Activated CD4-positive, alpha-beta T cell treated with anti-CD3 and anti-CD28 coated beads, Interleukin-2, amount 50 U/mL, for 16 hours (primary cell): ENCODE measurements around the gene PRR12.
A peak's percentile ranks its signal among the peaks of the same experiment; 100 is the strongest.

ENCODE experiments used
- DNase-seq: peaks from one replicate; pipeline ENCODE4 v3.0.0-alpha.2; 2020

PRR12 gene

DNA sequence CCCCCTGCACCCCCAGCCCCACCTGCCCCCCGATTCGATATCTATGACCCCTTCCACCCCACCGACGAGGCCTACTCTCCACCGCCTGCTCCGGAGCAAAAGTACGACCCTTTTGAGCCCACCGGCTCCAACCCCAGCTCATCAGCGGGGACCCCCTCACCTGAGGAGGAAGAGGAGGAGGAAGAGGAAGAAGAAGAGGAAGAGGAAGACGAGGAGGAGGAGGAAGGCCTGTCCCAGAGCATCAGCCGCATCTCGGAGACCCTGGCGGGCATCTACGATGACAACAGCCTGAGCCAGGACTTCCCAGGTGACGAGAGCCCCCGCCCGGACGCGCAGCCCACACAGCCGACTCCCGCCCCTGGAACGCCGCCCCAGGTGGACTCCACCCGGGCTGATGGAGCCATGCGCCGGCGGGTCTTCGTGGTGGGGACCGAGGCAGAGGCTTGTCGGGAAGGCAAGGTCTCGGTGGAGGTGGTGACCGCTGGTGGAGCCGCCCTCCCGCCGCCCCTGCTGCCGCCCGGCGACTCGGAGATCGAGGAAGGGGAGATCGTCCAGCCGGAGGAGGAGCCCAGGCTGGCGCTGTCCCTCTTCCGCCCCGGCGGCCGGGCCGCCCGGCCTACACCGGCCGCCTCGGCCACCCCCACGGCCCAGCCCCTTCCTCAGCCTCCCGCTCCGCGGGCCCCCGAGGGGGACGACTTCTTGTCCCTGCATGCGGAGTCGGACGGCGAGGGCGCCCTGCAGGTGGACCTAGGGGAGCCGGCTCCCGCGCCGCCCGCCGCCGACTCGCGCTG is 60.2 kb downstream of the PRR12 start:
- no peak for DNase-seq

DNA sequence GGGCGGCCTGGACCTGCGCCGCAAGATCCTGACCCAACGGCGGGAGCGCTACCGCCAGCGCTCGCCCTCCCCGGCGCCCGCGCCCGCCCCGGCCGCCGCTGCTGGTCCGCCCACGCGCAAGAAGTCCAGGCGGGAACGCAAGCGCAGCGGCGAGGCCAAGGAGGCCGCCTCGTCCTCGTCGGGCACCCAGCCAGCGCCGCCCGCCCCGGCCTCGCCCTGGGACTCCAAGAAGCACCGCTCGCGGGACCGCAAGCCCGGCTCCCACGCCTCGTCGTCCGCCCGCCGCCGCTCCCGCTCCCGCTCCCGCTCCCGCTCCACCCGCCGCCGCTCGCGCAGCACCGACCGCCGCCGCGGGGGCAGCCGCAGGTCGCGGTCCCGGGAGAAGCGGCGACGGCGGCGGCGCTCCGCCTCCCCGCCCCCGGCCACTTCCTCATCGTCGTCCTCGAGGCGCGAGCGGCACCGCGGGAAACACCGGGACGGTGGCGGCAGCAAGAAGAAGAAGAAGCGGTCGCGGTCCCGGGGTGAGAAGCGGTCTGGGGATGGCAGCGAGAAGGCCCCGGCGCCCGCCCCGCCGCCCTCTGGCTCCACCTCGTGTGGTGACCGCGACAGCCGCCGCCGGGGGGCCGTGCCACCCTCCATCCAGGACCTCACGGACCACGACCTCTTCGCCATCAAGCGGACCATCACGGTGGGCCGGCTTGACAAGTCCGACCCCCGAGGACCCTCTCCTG is 61.0 kb downstream of the PRR12 start:
- DNase-seq = no peak

DNA sequence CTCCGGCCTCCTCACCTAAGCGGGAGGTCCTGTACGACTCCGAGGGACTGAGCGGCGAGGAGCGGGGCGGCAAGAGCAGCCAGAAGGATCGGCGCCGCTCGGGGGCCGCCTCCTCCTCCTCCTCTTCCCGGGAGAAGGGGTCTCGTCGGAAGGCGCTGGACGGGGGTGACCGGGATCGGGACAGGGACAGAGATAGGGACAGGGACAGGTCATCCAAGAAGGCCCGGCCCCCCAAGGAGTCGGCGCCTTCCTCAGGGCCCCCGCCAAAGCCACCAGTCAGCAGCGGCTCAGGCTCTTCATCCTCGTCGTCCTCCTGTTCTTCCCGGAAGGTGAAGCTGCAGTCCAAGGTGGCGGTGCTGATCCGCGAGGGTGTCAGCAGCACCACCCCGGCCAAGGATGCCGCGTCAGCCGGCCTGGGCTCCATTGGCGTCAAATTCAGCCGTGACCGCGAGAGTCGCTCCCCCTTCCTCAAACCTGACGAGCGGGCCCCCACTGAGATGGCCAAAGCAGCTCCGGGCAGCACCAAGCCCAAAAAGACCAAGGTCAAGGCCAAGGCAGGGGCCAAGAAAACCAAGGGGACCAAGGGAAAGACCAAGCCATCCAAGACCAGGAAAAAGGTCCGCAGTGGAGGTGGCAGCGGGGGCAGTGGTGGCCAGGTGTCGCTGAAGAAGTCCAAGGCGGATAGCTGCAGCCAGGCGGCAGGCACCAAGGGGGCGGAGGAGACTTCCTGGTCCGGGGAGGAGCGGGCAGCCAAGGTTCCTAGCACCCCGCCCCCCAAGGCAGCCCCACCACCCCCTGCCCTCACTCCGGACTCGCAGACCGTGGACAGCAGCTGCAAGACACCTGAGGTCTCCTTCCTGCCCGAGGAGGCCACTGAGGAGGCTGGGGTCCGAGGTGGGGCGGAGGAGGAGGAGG is 61.8 kb downstream of the PRR12 start:
- no peak for DNase-seq

DNA sequence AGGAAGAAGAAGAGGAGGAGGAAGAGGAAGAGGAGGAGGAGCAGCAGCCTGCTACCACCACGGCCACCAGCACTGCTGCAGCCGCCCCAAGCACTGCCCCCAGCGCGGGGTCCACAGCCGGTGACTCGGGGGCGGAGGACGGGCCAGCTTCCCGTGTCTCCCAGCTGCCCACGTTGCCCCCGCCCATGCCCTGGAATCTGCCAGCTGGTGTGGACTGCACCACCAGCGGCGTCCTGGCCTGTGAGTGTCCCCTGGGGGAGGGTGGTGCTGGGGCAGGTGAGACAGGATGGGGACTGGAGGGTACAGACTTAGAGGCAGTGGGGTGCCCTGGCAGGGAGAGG is 62.5 kb downstream of the PRR12 start:
- DNase-seq = no peak

DNA sequence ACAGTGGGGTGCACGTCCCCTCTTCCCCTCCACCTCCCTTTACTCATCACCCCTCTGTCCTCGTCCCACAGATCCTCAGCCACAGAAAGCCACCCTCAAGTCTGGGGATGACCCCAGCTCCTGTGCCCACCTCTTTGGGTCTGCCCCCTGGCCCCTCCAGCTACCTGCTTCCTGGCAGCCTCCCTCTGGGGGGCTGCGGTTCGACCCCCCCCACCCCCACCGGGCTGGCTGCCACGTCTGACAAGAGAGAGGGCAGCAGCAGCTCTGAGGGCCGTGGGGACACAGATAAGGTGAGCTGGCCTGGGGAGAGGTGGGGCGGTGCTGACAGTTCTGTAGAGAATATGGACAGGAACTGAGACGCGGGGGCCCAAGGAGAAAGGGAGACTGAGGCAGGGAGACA is 63.6 kb downstream of the PRR12 start:
- no peak for DNase-seq

DNA sequence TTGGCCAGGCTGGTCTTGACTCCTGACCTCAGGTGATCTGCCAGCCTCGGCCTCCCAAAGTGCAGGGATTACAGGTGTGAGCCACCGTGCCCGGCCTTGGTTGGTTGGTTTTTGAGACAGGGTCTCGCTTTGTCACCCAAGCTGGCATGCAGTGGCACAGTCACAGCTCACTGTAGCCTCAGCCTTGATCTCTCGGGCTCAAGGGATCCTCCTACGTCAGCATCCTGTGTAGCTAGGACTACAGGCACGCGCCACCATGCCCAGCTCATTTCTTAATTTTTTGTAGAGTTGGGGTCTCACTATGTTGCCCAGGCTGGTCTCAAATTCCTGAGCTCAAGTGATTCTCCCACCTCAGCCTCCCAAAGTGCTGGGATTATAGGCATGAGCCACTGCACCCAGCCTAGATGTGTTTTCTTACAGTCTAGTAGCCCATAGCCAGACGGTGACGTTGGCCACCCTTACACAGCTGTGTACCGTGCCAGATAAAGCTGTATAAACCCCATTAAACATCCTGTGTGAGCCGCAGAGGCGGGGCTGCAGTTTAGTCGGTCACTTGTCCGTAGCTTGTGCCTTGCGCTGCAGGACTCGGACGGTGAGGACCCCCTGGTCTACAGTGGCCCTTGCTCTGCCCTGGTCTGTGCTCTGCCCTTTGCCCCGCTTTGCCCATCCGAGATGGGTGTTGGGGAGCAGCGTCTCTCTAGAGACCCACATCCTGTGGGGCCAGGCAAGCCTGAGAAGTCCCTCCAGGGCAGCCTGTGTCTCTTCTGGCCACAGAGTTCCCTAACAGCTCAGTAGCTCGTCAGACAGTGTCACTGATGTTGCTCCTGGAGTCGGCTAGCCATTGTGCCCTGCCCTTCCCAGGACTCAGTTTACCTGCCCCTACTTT is 64.8 kb downstream of the PRR12 start:
- no peak for DNase-seq

DNA sequence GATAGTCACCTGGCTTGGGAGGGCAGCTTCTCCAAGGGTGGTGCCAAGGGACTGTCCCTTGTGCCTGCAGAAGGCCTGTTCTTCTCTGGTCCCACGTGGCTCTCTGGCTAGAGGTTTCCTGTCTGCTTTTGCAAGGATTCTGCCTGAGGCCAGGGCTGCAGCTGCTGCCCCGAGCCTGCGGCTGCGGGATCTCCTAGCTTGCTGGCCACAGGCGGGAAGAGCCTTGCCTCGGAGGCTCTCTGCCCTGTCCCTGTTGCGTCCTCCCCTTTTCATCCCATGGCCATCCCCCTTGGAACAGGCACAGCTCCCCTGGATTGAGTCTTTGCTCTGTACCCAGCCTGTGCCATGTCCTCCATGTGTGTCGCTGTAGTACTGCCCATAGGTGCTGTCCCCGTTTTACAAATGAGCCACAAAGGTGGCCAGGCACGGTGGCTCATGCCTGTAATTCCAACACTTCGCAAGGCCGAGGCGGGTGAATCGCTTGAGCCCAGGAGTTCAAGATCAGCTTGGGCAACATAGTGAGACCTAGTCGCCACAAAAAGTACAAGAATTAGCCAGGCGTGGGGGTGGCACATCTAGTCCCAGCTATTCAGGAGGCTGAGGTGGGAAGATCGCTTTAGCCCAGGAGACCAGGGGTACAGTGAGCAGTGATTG is 65.6 kb downstream of the PRR12 start:
- DNase-seq = no peak

DNA sequence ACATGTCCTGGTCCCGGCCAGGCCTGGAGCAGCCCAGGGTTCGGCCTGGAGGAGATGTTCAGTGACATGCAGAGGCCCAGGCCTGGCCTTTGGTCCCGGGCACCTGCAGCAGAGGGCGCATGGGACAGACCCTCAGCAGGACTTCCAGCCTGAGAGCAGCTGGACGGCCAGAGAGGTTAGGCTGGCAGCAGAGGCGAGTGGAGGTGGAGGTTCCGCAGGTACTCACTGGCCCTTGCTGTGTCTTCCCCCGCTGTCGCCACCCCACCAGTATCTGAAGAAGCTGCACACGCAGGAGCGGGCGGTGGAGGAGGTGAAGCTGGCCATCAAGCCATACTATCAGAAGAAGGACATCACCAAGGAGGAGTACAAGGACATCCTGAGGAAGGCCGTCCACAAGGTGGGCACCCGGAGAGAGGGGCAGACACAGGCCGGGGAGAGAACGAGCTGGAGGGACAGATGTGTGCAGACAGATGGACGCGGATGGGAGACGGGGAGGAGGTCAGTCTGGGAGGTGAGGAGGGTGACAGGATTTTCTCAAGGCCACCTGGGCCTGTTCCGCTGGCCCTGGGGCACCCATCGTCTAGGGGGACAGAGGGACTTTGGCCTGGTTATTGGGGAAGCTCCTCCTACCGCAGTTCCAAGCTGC is 66.6 kb downstream of the PRR12 start:
- no peak for DNase-seq

DNA sequence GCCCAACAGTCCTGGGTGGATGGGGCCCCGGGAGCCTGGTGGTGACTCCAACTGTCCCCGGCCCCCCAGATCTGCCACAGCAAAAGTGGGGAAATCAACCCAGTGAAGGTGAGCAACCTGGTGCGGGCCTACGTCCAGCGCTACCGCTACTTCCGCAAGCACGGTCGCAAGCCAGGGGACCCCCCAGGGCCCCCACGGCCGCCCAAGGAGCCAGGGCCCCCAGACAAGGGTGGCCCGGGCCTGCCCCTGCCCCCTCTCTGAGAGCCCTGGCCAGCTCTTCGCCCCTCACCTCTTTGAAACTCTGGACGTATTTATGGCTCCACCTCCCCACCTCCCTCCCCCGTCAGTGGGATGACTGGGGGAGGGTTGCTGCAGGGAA is 67.1 kb downstream of the PRR12 start:
- no peak for DNase-seq

DNA sequence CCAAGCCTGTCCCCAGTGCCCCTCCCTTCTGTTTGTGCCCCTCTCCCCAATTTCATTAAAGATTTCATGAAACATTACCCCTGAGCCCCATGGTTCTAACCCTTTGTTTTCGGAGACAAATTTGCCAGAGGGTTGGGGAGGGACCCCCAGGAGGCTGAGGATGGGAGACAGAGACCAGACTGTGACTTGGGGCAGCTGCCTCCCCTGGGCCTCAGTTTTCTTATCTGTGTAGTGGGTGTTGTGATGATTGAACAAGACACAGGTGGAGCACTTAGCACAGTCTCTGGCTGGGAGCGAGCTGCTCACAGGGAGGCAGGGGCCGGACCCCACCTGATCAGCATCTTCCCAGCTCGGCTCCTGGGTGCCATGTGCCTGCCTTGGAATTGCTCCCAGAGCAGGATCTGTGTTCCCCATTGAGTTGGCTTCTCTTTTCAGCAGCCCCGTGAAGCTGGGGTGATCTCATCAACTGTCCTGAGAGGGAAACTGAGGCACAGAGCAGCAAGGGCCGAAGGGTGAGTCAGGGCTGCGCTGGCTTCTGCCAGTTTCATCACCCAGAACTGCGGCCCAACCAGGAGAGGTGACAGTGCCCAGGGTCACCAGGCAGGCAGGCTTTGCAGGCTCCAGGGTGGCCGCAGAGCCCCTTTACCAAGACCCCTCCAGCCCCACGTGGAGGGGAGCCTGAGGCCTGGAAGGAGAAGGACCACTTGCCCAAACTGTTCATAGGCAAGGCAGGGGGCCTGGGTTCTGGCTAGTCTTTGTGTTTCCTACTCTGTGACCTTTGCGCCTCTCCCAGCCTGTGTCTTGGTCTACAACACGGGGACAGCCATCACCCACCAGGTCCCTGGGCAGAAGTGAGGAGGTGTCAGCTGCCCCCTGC is 67.8 kb downstream of the PRR12 start:
- DNase-seq = no peak

DNA sequence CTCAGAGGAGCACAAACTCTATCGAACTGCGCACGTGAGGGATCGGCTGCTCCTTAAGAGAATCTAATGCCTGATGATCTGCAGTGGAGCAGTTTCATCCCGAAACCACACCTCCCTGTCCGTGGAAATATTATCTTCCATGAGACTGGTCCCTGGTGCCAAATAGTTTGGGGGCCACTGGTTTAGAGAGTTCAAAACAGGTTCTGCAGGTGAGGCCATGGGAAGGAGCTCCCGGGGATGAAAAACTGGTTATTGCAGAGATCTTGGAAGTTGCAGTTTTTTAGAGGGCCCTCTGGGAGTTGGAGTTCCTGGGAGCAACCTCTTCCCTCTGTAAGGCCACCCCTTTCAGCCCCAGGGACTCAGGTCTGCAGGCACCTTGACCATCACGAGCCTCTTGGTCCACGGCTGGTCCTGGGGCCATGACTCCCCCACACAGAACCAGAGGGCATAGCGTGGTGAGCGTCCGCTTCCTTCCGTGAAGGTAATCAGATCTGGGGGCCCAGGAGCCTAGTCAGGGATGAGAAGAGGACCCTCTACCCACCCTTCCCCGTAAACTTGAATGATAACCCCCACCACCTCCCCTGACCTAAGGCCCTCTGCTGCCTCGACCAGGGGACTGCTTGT is 69.5 kb downstream of the PRR12 start:
- DNase-seq = no peak

DNA sequence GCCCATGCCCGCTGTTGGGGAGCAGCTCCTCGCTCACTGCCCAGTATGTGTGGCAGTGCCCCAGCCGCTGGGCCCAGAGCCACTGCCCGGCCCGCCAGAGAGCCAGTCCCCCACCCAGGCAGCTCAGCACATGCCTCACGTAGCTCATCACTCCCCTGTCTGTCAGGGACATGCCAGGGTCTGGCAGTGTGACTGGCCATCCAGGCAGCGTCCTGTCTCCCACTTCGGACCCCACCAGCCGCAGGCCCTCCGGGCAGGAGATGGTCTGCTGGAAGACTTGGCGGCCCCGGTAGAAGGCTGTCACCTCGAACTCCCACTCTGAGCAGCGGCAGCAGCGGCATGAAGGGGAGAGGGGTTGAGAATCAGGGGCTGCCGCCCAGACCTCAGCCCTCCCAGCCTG is 71.0 kb downstream of the PRR12 start:
- DNase-seq = no peak

DNA sequence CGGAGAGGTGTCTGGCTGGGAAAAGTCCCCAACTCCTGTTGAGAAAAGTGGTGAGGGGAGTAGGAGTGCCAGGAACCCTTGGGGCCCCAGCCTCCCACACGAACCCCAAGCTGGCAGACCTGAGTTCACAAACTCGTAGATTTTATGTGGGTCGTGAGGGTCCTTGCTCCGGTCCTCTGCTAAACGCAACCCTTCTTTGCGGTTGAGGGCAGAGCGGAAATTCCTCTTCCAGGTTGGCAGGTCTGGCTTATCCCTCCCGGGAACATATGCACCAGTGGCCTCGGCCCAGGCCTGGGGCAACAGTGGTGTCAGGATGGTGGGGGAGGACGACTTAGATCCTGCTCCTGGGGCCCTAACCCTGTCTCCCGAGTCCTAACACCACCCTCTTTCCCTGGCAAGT is 72.2 kb downstream of the PRR12 start:
- DNase-seq = no peak

DNA sequence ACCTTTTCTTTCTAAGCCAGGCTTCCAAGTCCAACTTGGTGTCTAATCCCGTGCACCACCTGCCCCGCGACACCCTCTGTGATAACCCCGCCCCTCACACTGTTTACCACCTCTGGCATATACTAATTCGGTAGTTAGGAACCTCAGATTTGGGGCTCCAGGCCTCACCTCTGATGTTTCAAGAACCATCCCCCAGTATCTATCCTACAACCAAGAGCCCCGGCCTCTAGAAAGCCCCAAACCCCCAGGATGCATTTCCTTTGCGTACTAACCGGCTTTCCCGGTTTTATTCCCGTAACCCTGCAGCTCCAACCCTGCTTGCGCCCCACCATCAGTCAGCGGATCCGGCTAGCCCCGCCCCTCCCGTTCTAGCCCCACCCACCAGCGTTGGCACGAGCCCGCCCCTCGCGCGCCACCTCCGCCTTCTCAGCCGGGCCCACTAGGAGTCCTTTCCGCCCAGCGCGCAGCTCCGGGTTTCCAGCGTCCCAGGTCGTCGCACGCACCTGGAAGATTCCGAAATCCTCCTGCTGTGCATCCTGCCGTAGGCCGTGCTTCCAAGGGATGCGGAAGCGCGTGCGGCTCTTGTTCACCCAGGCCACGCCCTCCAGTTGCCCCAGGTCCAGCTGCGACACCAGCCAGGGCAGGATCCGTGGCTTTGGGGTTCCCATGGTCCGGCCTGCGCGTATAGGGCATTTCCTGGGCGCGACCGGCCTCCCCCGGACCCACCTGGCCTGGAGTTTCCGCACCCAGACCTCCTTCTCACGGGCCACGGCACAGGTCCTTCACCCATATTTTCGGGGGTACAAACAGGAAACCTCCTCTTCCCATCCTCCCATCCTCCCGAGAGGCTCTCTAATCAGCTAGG is 73.4 kb downstream of the PRR12 start:
- DNase-seq = peak; percentile 90

DNA sequence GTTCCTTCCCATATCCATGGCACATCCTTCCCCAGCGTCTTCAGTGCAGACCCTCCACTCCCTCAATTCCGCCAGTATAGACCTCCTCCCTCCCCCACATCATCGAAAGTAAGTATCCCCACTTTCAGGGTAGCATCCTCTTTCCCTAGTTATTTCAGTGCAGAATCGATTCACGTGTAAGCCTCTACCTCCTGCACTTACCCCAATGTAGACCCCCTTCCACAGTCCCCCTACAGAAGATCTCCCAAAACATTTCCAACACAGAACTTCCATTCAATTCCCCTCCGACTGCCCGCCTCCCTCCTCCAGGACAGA is 74.0 kb downstream of the PRR12 start:
- no peak for DNase-seq

DNA sequence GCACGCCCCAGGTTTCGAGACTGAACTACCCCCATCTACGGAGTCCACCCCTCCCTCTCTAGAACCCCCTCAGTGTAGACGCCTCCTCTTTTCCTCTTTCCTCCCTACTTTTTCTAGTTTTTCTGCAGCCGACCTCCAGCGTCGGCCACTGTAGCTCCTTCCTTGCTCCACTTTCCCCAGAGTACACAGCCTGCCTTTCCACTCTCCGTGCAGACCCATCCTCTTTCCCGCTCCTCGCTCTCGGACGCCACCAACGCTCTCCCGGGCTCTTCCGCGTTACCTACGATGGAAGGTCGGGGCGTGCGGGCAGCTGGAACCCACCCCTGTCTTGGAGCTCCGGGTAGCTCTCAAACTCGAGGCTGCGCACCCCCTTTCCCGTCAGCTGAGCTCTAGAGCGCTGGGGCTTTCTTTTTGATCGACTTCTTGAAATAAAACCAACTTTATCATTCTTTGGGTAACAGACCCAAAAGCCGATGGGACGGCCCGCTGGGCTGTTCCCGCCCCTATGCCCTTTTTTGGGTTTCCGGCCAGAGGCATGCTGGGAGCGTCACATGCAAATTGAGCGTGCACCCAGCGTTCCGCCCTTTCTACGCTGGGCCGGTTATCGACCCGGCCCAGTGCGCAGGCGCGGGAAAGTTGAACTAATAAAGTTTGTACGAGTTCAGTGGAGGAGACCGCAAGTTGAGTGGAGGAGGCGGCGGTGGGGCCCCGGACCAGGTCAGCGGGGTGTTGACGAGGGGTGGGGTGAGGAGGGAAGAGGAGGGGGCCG is 74.6 kb downstream of the PRR12 start, which contains the start of the genes BCL2L12 and IRF3:
TSS of gene BCL2L12 (plus strand) at position 583 of the 769 bp plus-strand sequence. CDS start 760 bp downstream, outside the sequence.
TSS of gene IRF3 (minus strand) at position 507 of the 769 bp plus-strand sequence. CDS start 1,019 bp downstream, outside the sequence.
- DNase-seq = peak; percentile 99

DNA sequence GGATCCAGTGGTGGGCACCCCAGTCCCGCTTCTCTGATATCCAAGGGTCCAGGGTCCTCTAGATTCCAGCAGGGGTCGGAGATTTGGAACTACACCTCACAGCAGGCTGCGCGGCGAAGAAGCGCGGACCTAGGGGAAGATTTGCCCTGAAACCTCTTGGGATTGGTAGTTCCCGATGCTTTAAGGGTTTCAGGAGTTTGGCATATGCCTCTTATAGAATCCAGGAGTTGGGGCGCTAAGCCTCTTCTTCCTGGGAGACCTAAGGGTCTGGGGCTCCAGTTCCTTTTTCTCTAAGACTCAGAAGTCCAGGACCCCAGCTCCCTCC is 75.1 kb downstream of the PRR12 start:
- no peak for DNase-seq

DNA sequence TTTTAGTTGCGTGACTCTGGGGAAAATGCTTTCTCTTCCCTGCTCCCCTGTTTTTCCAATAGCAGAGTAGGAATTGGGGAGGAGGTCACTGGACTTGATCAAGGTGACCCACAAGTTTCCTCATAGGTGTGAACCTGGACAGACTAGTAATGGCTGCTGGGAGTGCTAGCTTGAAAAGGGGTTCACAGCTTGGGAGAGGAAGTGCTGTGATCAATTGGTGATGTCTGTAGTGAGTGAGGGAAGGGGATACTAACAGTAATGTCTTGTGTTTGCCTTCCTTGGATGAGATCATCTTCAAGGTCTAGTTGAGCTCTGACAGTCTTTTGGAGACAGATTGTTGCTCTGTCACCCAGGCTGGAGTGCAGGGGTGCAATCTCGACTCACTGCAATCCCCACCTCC is 76.5 kb downstream of the PRR12 start:
- DNase-seq = no peak
